Testis (tissue), 2 donors: Measurements from ENCODE around the gene CCM2.

ENCODE experiments used
- CTCF ChIP-seq, 3 experiments: fragments of 450-650 bp in 2 of 3; fragments of 200-600 bp in 1 of 3; sonication (generic) in 1 of 3; IDR thresholded peaks; one replicate each; pipeline ENCODE4 v1.5.1; 2016 to 2019; ENCODE audit warnings: antibody characterized with exemption in 3 of 3, mild to moderate bottlenecking in 2 of 3, moderate library complexity in 1 of 3
- POLR2A ChIP-seq: fragments of 450-650 bp; IDR thresholded peaks from one replicate; pipeline ENCODE4 v1.6.1; 2017; ENCODE audit warnings: antibody characterized with exemption, mild to moderate bottlenecking, moderate library complexity

GRCh38 chr7:44978511-44979366, 21.3 kb upstream of the CCM2 start, which contains the start of gene MYO1G:
- TF ChIP-seq CTCF (IDR thresholded peaks at IDR 0.05) (no peak), POLR2A (no peak)
